HG02623 (cell line): ENCODE results near the gene NKX3-2.

Experiments
- ATAC-seq: cut with Tn5 transposase; IDR thresholded peaks from one replicate; pipeline ENCODE4 v1.9.1; 2021; ENCODE audit warnings: moderate library complexity; ENCODE audit not compliant: unreplicated experiment

NKX3-2 gene

DNA sequence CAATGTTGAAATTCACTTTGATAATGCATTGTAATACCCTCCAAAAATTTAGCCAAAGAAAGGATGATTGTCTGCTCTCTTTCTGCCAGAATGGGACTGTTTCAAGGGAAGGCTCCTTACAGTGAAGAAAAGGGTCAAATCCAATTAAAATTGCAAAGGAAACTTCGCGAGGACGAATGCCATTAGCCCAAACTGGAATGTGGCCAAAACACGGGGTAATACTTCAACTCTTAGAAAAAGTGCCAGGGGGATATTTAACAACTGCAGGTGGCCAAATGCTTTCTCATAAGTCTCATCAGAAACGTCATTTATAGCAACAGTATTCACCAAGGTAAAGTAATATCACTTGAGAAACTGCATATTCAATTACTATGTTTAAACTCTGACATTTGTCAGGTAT, 29.0 kb downstream of the NKX3-2 start:
- no peak for ATAC-seq

DNA sequence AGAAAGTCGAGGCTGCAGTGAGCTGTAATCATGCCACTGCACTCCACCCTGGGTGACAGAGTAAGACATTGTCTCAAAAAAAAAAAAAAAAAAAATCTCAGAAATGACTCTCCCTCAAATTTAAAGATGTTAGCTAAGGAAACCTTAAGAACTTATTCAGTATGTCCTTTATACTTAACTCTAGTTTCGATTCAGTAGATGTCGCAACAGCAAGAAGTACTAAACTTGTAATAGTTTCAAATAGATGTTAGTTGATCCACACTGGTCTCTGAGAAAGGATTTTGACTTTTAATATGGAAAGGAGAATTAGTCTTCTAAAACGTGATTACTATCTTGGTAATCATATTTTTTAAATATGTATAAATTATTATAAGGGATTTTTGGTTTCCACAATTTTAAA, 29.6 kb downstream of the NKX3-2 start:
- no peak for ATAC-seq

- no peak for ATAC-seq
These were observed 33.2 kb downstream of the NKX3-2 start for GRCh38 chr4:13511101-13511500.

DNA sequence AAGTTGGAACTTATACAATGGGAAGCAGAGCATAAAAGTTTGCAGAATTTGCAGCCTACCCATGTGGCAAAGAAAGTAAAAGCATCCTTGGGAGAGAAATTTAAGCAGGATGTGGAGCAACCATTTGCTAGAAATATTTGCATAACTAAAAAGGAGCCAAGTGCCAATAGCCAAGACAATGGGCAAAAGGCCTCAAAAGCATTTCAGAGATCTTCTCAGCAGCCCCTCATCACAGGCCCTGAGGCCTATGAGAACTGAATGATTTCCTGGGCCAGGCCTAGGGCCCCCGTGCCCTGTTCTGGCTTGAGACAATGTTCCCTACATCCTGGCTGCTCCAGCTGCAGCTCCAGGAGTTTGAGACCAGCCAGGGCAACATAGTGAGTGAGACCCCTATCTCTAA, 34.9 kb downstream of the NKX3-2 start:
- no peak for ATAC-seq

GRCh38 chr4:13504374-13504773, 39.9 kb downstream of the NKX3-2 start:
- ATAC-seq: no peak

- no peak for ATAC-seq
These were observed 45.8 kb downstream of the NKX3-2 start for GRCh38 chr4:13498469-13498868.

GRCh38 chr4:13496605-13497004, 47.7 kb downstream of the NKX3-2 start:
- ATAC-seq: no peak

- ATAC-seq: no peak
These were observed 48.6 kb downstream of the NKX3-2 start for GRCh38 chr4:13495753-13496152.

GRCh38 chr4:13493793-13494192, 50.5 kb downstream of the NKX3-2 start:
- ATAC-seq: no peak

GRCh38 chr4:13492747-13493146, 51.6 kb downstream of the NKX3-2 start:
- no peak for ATAC-seq
